Suprapubic skin (tissue), 4 donors: ENCODE measurements around the gene MPV17L2.

Experiments
- EP300 ChIP-seq: sonication (generic); formaldehyde crosslinking; IDR thresholded peaks from one replicate; pipeline ENCODE4 v1.6.1; 2017; ENCODE audit warnings: antibody characterized with exemption
- POLR2A ChIP-seq, 2 donors: fragments of 450-650 bp; IDR thresholded peaks; one replicate each; pipeline ENCODE4 v1.6.1; 2017; ENCODE audit warnings: antibody characterized with exemption in 2 of 2, mild to moderate bottlenecking in 2 of 2, moderate library complexity in 2 of 2
- POLR2AphosphoS5 ChIP-seq, 3 donors: sonication (generic); formaldehyde crosslinking; IDR thresholded peaks; one replicate each; pipeline ENCODE4 v1.6.1; 2017; ENCODE audit warnings: antibody characterized with exemption in 3 of 3
- TF ChIP-seq, protein P1 (sequence below), 2 donors: fragments of 200-600 bp in 1 of 2; fragments of 450-650 bp in 1 of 2; sonication (generic) in 1 of 2; IDR thresholded peaks; one replicate each; pipeline ENCODE4 v1.5.1; 2016 to 2019; ENCODE audit warnings: antibody characterized with exemption in 2 of 2, mild to moderate bottlenecking in 1 of 2, moderate library complexity in 1 of 2

DNA sequence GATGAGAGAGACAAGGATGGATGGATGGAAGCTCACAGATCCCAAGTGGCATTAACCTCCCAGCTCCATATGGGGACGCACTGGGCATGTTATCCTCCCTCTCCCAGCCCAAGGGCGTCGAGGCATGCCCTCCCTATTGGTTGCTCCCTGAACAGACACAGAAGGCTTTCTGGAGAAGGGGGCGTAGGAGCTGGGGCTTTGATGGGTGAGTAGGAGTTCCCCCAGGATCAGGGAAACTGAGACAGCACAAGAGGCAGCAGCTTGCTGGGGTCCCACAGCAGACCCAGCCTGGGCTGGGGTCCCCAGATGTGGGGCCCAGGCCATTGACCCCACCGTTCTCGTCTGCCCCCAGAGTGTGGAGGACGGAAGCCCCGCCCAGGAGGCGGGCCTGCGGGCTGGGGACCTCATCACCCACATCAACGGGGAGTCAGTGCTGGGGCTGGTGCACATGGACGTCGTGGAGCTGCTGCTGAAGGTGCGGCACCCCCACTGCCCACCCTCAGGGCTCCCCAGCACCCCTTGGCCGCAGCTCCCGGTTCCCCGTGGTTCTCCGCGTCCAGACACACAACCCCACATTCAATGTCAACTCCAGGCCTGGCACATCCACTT lies 47.5 kb upstream of the MPV17L2 start:
- no peak for TF ChIP-seq POLR2A (IDR thresholded peaks at IDR 0.05)
- TF ChIP-seq, protein P1, sequence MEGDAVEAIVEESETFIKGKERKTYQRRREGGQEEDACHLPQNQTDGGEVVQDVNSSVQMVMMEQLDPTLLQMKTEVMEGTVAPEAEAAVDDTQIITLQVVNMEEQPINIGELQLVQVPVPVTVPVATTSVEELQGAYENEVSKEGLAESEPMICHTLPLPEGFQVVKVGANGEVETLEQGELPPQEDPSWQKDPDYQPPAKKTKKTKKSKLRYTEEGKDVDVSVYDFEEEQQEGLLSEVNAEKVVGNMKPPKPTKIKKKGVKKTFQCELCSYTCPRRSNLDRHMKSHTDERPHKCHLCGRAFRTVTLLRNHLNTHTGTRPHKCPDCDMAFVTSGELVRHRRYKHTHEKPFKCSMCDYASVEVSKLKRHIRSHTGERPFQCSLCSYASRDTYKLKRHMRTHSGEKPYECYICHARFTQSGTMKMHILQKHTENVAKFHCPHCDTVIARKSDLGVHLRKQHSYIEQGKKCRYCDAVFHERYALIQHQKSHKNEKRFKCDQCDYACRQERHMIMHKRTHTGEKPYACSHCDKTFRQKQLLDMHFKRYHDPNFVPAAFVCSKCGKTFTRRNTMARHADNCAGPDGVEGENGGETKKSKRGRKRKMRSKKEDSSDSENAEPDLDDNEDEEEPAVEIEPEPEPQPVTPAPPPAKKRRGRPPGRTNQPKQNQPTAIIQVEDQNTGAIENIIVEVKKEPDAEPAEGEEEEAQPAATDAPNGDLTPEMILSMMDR (IDR thresholded peaks at IDR 0.05): no peak
- TF ChIP-seq POLR2AphosphoS5 (IDR thresholded peaks at IDR 0.05): no peak
- TF ChIP-seq EP300: no peak
